PFSK-1 (cell line): Measurements from ENCODE around the gene CNGA3.

Experiments
- FOXP2 ChIP-seq: optimal IDR thresholded peaks from 2 replicates; pipeline ENCODE3; 2011; ENCODE audit warnings: borderline replicate concordance, control low read depth, inconsistent platforms; ENCODE audit not compliant: insufficient read depth; ENCODE audit errors: extremely low read length, extremely low read depth
- POLR2AphosphoS5 ChIP-seq: IDR thresholded peaks from 2 replicates; pipeline ENCODE4 v1.6.1; 2012; ENCODE audit warnings: low read depth, mild to moderate bottlenecking, control low read depth, low read length, moderate library complexity
- SIN3A ChIP-seq: IDR thresholded peaks from 2 replicates; pipeline ENCODE4 v1.6.1; 2012; ENCODE audit warnings: mild to moderate bottlenecking, low read length, moderate library complexity, borderline replicate concordance; ENCODE audit not compliant: insufficient read depth
- TAF1 ChIP-seq: IDR thresholded peaks from 2 replicates; pipeline ENCODE4 v1.6.1; 2012; ENCODE audit warnings: low read length, control low read depth, borderline replicate concordance; ENCODE audit not compliant: insufficient read depth
- TF ChIP-seq, protein P1 (sequence below), 2 experiments: IDR thresholded peaks; 2 replicates each; pipeline versions ENCODE4 v1.6.1 to v1.8.0; 2011 to 2012; ENCODE audit warnings: low read depth in 2 of 2, low read length in 2 of 2, control low read depth in 1 of 2, inconsistent platforms in 1 of 2, mild to moderate bottlenecking in 1 of 2, moderate library complexity in 1 of 2; ENCODE audit not compliant: insufficient read depth in 1 of 2

CNGA3 gene

DNA sequence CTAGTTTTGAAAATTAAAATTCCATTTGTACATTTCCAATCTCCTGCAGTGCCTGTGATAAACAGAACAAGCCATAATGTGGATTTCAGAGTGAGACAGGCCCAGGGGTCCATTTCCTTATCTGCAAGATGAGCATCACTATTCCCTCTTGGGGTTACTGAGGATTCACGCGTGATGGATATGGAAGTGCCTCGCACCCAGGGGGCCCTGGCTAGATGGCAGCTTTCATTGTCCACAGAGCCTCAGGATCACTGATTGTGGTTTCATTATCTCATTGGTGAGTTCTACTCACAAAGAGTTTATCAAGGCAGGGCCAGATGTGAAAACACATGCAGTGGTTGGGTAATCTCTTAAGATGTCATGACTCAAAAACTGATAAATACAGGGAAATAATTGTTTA, 11.6 kb downstream of the CNGA3 start:
- TF ChIP-seq POLR2AphosphoS5 (no peak), TAF1 (no peak), FOXP2 (no peak), SIN3A (no peak)
- TF ChIP-seq, protein P1, sequence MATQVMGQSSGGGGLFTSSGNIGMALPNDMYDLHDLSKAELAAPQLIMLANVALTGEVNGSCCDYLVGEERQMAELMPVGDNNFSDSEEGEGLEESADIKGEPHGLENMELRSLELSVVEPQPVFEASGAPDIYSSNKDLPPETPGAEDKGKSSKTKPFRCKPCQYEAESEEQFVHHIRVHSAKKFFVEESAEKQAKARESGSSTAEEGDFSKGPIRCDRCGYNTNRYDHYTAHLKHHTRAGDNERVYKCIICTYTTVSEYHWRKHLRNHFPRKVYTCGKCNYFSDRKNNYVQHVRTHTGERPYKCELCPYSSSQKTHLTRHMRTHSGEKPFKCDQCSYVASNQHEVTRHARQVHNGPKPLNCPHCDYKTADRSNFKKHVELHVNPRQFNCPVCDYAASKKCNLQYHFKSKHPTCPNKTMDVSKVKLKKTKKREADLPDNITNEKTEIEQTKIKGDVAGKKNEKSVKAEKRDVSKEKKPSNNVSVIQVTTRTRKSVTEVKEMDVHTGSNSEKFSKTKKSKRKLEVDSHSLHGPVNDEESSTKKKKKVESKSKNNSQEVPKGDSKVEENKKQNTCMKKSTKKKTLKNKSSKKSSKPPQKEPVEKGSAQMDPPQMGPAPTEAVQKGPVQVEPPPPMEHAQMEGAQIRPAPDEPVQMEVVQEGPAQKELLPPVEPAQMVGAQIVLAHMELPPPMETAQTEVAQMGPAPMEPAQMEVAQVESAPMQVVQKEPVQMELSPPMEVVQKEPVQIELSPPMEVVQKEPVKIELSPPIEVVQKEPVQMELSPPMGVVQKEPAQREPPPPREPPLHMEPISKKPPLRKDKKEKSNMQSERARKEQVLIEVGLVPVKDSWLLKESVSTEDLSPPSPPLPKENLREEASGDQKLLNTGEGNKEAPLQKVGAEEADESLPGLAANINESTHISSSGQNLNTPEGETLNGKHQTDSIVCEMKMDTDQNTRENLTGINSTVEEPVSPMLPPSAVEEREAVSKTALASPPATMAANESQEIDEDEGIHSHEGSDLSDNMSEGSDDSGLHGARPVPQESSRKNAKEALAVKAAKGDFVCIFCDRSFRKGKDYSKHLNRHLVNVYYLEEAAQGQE (IDR thresholded peaks at IDR 0.05; ENCODE audit: insufficient read depth in 1 of 2, low read depth in 2 of 2, low read length in 2 of 2): no peak

DNA sequence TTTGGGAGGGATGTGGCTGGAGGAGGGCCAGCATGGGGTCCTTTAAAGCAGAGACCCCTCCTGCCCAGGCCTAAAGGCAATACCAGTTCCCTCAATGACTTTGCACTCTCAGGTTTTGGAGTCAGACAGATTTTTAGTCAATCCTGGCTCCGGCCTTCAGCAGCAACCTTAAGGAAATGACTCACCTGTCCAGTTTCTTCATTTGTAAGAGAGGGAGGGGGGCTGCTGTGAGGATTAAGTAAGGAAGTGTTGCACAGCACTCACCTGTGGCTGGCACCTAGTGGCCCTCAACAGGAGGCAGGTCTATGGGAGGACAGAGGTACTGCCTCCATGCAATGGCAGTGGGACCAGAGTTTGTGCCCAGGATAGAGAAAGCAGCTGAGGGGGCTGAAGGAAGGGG, 13.7 kb downstream of the CNGA3 start:
- TF ChIP-seq TAF1 (no peak), SIN3A (no peak), POLR2AphosphoS5 (no peak), FOXP2 (no peak)
- TF ChIP-seq, protein P1 (IDR thresholded peaks at IDR 0.05; ENCODE audit: insufficient read depth in 1 of 2, low read depth in 2 of 2, low read length in 2 of 2): no peak

DNA sequence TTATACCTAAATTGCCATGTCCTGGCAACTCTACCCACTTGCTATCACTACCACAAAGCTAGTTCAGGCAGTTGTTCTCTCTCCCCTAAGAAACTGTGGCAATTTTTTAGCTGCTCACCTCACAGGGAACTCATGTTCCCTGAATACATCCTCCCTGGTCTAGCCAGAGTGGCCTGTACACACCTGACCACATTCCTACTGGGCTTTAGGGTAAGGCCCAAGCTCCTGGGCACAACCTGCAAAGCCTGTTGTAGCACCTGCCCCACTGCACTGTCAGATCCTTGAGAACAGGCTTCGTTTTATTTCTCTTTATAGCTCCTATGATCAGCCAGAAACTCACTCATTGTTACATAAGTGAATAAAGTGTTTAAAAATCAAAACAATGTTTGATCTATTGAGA, 21.5 kb downstream of the CNGA3 start:
- no peak for TF ChIP-seq TAF1
- TF ChIP-seq POLR2AphosphoS5: no peak
- TF ChIP-seq, protein P1 (IDR thresholded peaks at IDR 0.05; ENCODE audit: insufficient read depth in 1 of 2, low read depth in 2 of 2, low read length in 2 of 2): no peak
- TF ChIP-seq SIN3A: no peak
- TF ChIP-seq FOXP2: no peak

DNA sequence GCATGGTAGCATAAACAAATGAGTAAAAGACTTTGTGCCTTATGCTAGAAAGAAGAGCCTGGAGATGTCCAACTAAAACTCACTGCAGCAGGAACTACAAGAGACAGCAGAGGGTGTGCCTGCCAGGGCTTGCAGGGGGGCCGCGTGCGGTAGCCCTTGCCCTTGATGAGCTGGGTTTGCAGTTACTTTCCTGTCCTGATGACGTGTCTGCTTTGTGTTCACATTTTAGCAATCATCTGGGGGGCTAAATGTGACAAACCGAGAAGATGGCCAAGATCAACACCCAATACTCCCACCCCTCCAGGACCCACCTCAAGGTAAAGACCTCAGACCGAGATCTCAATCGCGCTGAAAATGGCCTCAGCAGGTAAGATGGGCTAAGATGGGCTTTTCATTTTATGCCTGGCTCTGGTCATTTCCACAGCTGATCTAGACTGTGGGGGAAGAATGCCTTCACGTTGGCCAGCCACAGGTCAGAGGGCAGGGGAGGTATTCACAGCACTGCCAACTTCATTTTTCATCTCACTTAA, 23.5 kb downstream of the CNGA3 start:
- TF ChIP-seq, protein P1 (IDR thresholded peaks at IDR 0.05; ENCODE audit: insufficient read depth in 1 of 2, low read depth in 2 of 2, low read length in 2 of 2): no peak
- no peak for TF ChIP-seq SIN3A
- no peak for TF ChIP-seq TAF1
- TF ChIP-seq POLR2AphosphoS5: no peak
- no peak for TF ChIP-seq FOXP2

DNA sequence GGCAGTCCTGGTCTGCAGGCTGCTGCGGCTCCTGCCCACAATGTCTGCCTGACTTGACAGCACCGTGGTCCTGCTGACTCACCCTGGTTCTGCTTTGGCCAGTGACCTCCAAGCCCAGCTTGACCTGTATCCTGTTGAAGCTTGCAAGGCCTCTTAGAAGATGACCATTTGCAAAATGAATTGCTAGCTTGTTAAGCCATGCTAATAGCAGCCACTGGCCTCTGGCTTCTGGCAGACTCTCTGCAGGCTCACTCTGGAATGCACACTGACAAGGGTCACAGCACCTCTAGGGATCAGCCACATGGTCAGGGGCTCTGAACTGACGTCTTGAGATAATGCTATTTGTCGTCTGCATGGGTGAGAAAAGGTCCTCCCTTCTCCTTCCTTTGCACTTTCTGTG, 25.9 kb downstream of the CNGA3 start:
- no peak for TF ChIP-seq SIN3A
- TF ChIP-seq, protein P1 (IDR thresholded peaks at IDR 0.05; ENCODE audit: insufficient read depth in 1 of 2, low read depth in 2 of 2, low read length in 2 of 2): no peak
- no peak for TF ChIP-seq POLR2AphosphoS5
- TF ChIP-seq FOXP2: no peak
- TF ChIP-seq TAF1: no peak
